GM23338 (cell line): Measurements from ENCODE around the gene ITPR3. TPM values are rescaled to one million over a fixed set of nuclear protein-coding genes. Genes with fewer than 3 reads are reported as not detected.

Source experiments
- ATAC-seq: fragments of 200-7000 bp; cut with Tn5 transposase; 3 replicates; pipeline ENCODE4 v1.9.1; 2020
- DNase-seq: peaks from one replicate; pipeline ENCODE4 v3.0.0-alpha.2; 2015; ENCODE audit warnings: low spot score
- H2AFZ ChIP-seq: fragments of 200-600 bp; sonication (generic); 2 replicates; pipeline ENCODE4 v1.8.0; 2016; ENCODE audit warnings: antibody characterized with exemption, mild to moderate bottlenecking, moderate library complexity
- H3F3A ChIP-seq: fragments of 200-600 bp; sonication (generic); replicated peaks from 2 replicates; pipeline ENCODE4 v1.8.0; 2017; ENCODE audit warnings: antibody characterized with exemption, mixed run types, low read depth
- H3K27ac ChIP-seq: fragments of 200-600 bp; sonication (generic); 2 replicates; pipeline ENCODE4 v1.6.1; 2016; ENCODE audit warnings: low read depth
- H3K27me3 ChIP-seq: fragments of 200-600 bp; sonication (generic); 2 replicates; pipeline ENCODE4 v1.8.0; 2016; ENCODE audit warnings: mild to moderate bottlenecking, mixed run types, moderate library complexity; ENCODE audit not compliant: insufficient read depth
- H3K36me3 ChIP-seq: fragments of 200-600 bp; sonication (generic); 2 replicates; pipeline ENCODE4 v1.8.0; 2016; ENCODE audit warnings: mild to moderate bottlenecking; ENCODE audit not compliant: insufficient read depth
- H3K4me1 ChIP-seq: fragments of 200-600 bp; sonication (generic); 2 replicates; pipeline ENCODE4 v1.8.0; 2016; ENCODE audit warnings: mild to moderate bottlenecking, moderate library complexity; ENCODE audit not compliant: insufficient read depth
- H3K4me2 ChIP-seq: fragments of 200-600 bp; sonication (generic); 2 replicates; pipeline ENCODE4 v1.7.1; 2017; ENCODE audit warnings: mixed run types
- H3K4me3 ChIP-seq: fragments of 200-600 bp; sonication (generic); 2 replicates; pipeline ENCODE4 v1.6.1; 2016; ENCODE audit warnings: mixed run types
- H3K79me2 ChIP-seq: fragments of 200-600 bp; sonication (generic); replicated peaks from 2 replicates; pipeline ENCODE4 v1.8.0; 2017; ENCODE audit warnings: mild to moderate bottlenecking; ENCODE audit not compliant: insufficient read depth
- H3K9me2 ChIP-seq: fragments of 200-600 bp; sonication (generic); 2 replicates; pipeline ENCODE4 v1.8.0; 2017; ENCODE audit not compliant: insufficient read depth
- H4K20me1 ChIP-seq: fragments of 200-600 bp; sonication (generic); replicated peaks from 2 replicates; pipeline ENCODE4 v1.8.0; 2017; ENCODE audit warnings: mild to moderate bottlenecking; ENCODE audit not compliant: insufficient read depth
- H3K27ac Mint-ChIP-seq: 2 replicates; pipeline ENCODE4 v1.8.0; 2020; ENCODE audit warnings: inconsistent platforms, mild to moderate bottlenecking, moderate library complexity, mixed read lengths
- H3K27me3 Mint-ChIP-seq: 3 replicates; pipeline ENCODE4 v1.8.0; 2022; ENCODE audit warnings: low read depth, mild to moderate bottlenecking, moderate library complexity, mixed read lengths, inconsistent platforms; ENCODE audit not compliant: insufficient read depth, poor library complexity
- H3K36me3 Mint-ChIP-seq: 3 replicates; pipeline ENCODE4 v1.8.0; 2021; ENCODE audit warnings: low read depth, mild to moderate bottlenecking, inconsistent platforms, moderate library complexity, mixed read lengths
- H3K4me1 Mint-ChIP-seq: 3 replicates; pipeline ENCODE4 v1.8.0; 2020; ENCODE audit warnings: mild to moderate bottlenecking, inconsistent platforms, mixed read lengths
- H3K4me3 Mint-ChIP-seq: 3 replicates; pipeline ENCODE4 v1.8.0; 2021; ENCODE audit warnings: moderate library complexity, mild to moderate bottlenecking, inconsistent platforms, mixed read lengths
- H3K9me3 Mint-ChIP-seq: 3 replicates; pipeline ENCODE4 v1.8.0; 2020; ENCODE audit warnings: moderate library complexity, mild to moderate bottlenecking, inconsistent platforms, mixed read lengths
- CREB1 ChIP-seq: fragments of 250-450 bp; sonication (Bioruptor Pico); IDR thresholded peaks from 2 replicates; pipeline ENCODE4 v1.5.0; 2020; ENCODE audit warnings: low read depth, mild to moderate bottlenecking, moderate library complexity
- EZH2 ChIP-seq: fragments of 200-600 bp; sonication (generic); IDR thresholded peaks from one replicate; pipeline ENCODE4 v1.8.0; 2017; ENCODE audit warnings: antibody characterized with exemption, mild to moderate bottlenecking, low read depth; ENCODE audit not compliant: unreplicated experiment
- EZH2phosphoT487 ChIP-seq: fragments of 200-600 bp; sonication (generic); IDR thresholded peaks from one replicate; pipeline ENCODE4 v1.8.1; 2018; ENCODE audit warnings: antibody characterized with exemption; ENCODE audit not compliant: unreplicated experiment
- JUNB ChIP-seq: IDR thresholded peaks from one replicate; pipeline ENCODE4 v1.6.1; 2016; ENCODE audit warnings: antibody characterized with exemption; ENCODE audit not compliant: unreplicated experiment
- NANOG ChIP-seq: IDR thresholded peaks from 2 replicates; pipeline ENCODE4 v1.6.1; 2016; ENCODE audit warnings: antibody characterized with exemption, borderline replicate concordance
- POLR2AphosphoS5 ChIP-seq: IDR thresholded peaks from 2 replicates; pipeline ENCODE4 v1.6.1; 2016; ENCODE audit warnings: antibody characterized with exemption, low read depth
- STAT1 ChIP-seq: IDR thresholded peaks from one replicate; pipeline ENCODE4 v1.6.1; 2016; ENCODE audit warnings: antibody characterized with exemption; ENCODE audit not compliant: unreplicated experiment
- ZNF114 ChIP-seq: fragments of 250-450 bp; sonication (Bioruptor Pico); IDR thresholded peaks from 2 replicates; pipeline ENCODE4 v1.5.0; 2020; ENCODE audit warnings: mild to moderate bottlenecking, moderate library complexity
- ZNF331 ChIP-seq: fragments of 250-450 bp; sonication (Bioruptor Pico); IDR thresholded peaks from 2 replicates; pipeline ENCODE4 v1.5.0; 2020; ENCODE audit warnings: low read depth, mild to moderate bottlenecking, moderate library complexity
- polyA plus RNA-seq: library from polyadenylated mRNA; unstranded; fragments of >200 nt; fragmentation: Nextera tagmentation; extraction: Ambion mirVana; gene quantifications from 2 replicates; pipeline ENCODE4 v1.2.1, GENCODE V29; 2016
- total RNA-seq: library from RNA; depleted of rRNA; stranded (reverse); fragments of >200 nt; shearing (Covaris generic); gene quantifications from 2 replicates; pipeline ENCODE4 v1.2.3, GENCODE V29; 2014
- TF ChIP-seq, protein P1 (sequence below): IDR thresholded peaks from one replicate; pipeline ENCODE4 v1.6.1; 2018; ENCODE audit warnings: antibody characterized with exemption; ENCODE audit not compliant: unreplicated experiment
- TF ChIP-seq, protein P2 (sequence below): fragments of 250-450 bp; sonication (Bioruptor Pico); IDR thresholded peaks from 2 replicates; pipeline ENCODE4 v1.5.0; 2020; ENCODE audit warnings: mild to moderate bottlenecking, moderate library complexity
- TF ChIP-seq, protein P3 (sequence below): IDR thresholded peaks from 2 replicates; pipeline ENCODE4 v1.6.1; 2016; ENCODE audit warnings: antibody characterized with exemption
- TF ChIP-seq, protein P4 (sequence below), 2 experiments: fragments of 200-600 bp in 1 of 2; sonication (generic) in 1 of 2; conservative IDR thresholded peaks; 2 replicates each; pipeline versions ENCODE4 v1.5.1 to v1.6.1; 2016 to 2017; ENCODE audit warnings: antibody characterized with exemption in 2 of 2, low read depth in 2 of 2, mild to moderate bottlenecking in 2 of 2, moderate library complexity in 1 of 2

Gene ITPR3
- total and polyA plus RNA-seq, 2 experiments from 2014 or later, result 7.3 to 31.9 TPM

DNA sequence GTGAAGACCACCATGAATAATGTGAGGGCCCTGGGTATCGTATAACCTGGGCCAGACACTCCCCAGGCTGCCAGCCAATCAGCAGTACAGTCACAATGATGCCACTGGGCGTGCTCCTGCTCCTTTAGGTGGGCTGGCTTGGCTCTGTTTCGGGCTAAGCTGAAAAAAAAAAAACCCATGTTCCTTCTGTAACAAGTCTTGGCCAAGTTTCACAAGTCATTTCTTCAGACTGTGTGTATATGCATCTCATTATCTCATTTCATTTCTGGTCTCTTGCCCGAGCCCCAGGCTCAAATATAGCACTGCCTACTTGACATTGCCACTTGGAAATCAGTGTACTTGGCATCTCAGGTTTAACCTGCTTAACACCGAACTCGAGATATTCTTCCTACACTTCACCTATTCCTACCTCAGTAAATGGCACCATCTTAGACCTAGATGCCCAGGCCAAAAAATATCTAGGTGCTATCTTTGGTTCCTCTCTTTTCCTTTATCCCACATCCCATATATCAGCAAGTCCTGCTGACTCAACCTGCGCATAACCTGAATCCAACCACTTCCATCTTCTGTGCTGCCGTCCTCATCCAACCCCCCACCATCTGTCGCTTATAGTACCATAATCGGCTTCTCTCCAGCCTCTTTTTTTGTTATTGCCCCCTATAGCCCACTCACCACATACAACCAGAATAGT is 88.6 kb downstream of the ITPR3 start:
- H3K4me1 ChIP-seq, result peaks cover 10% of the 10 kb centered on the region
- peaks cover 11% of the 10 kb centered on the region for H3K27me3 Mint-ChIP-seq
- H3K9me2 ChIP-seq, result no peaks in the 10 kb centered on the region
- peak overlapping the region; percentile 36; the same call in 1 of the 2 replicates for H3K27ac Mint-ChIP-seq
- no peaks in the 10 kb centered on the region; the same call in 1 of the 2 replicates for H3F3A ChIP-seq
- H3K36me3 Mint-ChIP-seq, result peaks cover 40% of the 10 kb centered on the region
- peak overlapping the region; percentile 31; the same call in 2 of the 3 replicates for H3K4me3 Mint-ChIP-seq
- H2AFZ ChIP-seq, result no peak overlapping the region
- peaks cover 45% of the 10 kb centered on the region for H3K4me1 Mint-ChIP-seq
- H3K36me3 ChIP-seq, result peaks cover 21% of the 10 kb centered on the region
- H3K4me2 ChIP-seq, result peak overlapping the region; percentile 80; the same call in 1 of the 2 replicates
- peaks cover 13% of the 10 kb centered on the region for H3K79me2 ChIP-seq
- H3K9me3 Mint-ChIP-seq, result no peaks in the 10 kb centered on the region
- DNase-seq, result no peak
- no peaks in the 10 kb centered on the region for H3K27me3 ChIP-seq
- H4K20me1 ChIP-seq, result peaks cover 23% of the 10 kb centered on the region
- TF ChIP-seq, protein P1, sequence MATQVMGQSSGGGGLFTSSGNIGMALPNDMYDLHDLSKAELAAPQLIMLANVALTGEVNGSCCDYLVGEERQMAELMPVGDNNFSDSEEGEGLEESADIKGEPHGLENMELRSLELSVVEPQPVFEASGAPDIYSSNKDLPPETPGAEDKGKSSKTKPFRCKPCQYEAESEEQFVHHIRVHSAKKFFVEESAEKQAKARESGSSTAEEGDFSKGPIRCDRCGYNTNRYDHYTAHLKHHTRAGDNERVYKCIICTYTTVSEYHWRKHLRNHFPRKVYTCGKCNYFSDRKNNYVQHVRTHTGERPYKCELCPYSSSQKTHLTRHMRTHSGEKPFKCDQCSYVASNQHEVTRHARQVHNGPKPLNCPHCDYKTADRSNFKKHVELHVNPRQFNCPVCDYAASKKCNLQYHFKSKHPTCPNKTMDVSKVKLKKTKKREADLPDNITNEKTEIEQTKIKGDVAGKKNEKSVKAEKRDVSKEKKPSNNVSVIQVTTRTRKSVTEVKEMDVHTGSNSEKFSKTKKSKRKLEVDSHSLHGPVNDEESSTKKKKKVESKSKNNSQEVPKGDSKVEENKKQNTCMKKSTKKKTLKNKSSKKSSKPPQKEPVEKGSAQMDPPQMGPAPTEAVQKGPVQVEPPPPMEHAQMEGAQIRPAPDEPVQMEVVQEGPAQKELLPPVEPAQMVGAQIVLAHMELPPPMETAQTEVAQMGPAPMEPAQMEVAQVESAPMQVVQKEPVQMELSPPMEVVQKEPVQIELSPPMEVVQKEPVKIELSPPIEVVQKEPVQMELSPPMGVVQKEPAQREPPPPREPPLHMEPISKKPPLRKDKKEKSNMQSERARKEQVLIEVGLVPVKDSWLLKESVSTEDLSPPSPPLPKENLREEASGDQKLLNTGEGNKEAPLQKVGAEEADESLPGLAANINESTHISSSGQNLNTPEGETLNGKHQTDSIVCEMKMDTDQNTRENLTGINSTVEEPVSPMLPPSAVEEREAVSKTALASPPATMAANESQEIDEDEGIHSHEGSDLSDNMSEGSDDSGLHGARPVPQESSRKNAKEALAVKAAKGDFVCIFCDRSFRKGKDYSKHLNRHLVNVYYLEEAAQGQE, result no peak
- TF ChIP-seq, protein P2, sequence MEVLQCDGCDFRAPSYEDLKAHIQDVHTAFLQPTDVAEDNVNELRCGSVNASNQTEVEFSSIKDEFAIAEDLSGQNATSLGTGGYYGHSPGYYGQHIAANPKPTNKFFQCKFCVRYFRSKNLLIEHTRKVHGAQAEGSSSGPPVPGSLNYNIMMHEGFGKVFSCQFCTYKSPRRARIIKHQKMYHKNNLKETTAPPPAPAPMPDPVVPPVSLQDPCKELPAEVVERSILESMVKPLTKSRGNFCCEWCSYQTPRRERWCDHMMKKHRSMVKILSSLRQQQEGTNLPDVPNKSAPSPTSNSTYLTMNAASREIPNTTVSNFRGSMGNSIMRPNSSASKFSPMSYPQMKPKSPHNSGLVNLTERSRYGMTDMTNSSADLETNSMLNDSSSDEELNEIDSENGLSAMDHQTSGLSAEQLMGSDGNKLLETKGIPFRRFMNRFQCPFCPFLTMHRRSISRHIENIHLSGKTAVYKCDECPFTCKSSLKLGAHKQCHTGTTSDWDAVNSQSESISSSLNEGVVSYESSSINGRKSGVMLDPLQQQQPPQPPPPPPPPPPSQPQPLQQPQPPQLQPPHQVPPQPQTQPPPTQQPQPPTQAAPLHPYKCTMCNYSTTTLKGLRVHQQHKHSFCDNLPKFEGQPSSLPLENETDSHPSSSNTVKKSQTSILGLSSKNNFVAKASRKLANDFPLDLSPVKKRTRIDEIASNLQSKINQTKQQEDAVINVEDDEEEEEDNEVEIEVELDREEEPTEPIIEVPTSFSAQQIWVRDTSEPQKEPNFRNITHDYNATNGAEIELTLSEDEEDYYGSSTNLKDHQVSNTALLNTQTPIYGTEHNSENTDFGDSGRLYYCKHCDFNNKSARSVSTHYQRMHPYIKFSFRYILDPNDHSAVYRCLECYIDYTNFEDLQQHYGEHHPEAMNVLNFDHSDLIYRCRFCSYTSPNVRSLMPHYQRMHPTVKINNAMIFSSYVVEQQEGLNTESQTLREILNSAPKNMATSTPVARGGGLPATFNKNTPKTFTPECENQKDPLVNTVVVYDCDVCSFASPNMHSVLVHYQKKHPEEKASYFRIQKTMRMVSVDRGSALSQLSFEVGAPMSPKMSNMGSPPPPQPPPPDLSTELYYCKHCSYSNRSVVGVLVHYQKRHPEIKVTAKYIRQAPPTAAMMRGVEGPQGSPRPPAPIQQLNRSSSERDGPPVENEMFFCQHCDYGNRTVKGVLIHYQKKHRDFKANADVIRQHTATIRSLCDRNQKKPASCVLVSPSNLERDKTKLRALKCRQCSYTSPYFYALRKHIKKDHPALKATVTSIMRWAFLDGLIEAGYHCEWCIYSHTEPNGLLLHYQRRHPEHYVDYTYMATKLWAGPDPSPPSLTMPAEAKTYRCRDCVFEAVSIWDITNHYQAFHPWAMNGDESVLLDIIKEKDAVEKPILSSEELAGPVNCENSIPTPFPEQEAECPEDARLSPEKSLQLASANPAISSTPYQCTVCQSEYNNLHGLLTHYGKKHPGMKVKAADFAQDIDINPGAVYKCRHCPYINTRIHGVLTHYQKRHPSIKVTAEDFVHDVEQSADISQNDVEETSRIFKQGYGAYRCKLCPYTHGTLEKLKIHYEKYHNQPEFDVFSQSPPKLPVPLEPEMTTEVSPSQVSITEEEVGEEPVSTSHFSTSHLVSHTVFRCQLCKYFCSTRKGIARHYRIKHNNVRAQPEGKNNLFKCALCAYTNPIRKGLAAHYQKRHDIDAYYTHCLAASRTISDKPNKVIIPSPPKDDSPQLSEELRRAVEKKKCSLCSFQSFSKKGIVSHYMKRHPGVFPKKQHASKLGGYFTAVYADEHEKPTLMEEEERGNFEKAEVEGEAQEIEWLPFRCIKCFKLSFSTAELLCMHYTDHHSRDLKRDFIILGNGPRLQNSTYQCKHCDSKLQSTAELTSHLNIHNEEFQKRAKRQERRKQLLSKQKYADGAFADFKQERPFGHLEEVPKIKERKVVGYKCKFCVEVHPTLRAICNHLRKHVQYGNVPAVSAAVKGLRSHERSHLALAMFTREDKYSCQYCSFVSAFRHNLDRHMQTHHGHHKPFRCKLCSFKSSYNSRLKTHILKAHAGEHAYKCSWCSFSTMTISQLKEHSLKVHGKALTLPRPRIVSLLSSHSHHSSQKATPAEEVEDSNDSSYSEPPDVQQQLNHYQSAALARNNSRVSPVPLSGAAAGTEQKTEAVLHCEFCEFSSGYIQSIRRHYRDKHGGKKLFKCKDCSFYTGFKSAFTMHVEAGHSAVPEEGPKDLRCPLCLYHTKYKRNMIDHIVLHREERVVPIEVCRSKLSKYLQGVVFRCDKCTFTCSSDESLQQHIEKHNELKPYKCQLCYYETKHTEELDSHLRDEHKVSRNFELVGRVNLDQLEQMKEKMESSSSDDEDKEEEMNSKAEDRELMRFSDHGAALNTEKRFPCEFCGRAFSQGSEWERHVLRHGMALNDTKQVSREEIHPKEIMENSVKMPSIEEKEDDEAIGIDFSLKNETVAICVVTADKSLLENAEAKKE (CRISPR knock-in tag), result no peak
- TF ChIP-seq ZNF331 (no peak), JUNB (no peak), EZH2 (no peak), EZH2phosphoT487 (no peak), NANOG (no peak), POLR2AphosphoS5 (no peak), ZNF114 (no peak), STAT1 (no peak), CREB1 (CRISPR knock-in tag) (no peak)
- TF ChIP-seq, protein P3, sequence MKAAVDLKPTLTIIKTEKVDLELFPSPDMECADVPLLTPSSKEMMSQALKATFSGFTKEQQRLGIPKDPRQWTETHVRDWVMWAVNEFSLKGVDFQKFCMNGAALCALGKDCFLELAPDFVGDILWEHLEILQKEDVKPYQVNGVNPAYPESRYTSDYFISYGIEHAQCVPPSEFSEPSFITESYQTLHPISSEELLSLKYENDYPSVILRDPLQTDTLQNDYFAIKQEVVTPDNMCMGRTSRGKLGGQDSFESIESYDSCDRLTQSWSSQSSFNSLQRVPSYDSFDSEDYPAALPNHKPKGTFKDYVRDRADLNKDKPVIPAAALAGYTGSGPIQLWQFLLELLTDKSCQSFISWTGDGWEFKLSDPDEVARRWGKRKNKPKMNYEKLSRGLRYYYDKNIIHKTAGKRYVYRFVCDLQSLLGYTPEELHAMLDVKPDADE, result no peak
- TF ChIP-seq, protein P4, sequence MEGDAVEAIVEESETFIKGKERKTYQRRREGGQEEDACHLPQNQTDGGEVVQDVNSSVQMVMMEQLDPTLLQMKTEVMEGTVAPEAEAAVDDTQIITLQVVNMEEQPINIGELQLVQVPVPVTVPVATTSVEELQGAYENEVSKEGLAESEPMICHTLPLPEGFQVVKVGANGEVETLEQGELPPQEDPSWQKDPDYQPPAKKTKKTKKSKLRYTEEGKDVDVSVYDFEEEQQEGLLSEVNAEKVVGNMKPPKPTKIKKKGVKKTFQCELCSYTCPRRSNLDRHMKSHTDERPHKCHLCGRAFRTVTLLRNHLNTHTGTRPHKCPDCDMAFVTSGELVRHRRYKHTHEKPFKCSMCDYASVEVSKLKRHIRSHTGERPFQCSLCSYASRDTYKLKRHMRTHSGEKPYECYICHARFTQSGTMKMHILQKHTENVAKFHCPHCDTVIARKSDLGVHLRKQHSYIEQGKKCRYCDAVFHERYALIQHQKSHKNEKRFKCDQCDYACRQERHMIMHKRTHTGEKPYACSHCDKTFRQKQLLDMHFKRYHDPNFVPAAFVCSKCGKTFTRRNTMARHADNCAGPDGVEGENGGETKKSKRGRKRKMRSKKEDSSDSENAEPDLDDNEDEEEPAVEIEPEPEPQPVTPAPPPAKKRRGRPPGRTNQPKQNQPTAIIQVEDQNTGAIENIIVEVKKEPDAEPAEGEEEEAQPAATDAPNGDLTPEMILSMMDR (conservative IDR thresholded peaks at IDR 0.05; ENCODE audit: low read depth in 2 of 2), result no peak
- peak overlapping the region; percentile 74; the same call in 1 of the 2 replicates for H3K4me3 ChIP-seq
- no peak overlapping the region for H3K27ac ChIP-seq
- no peak for ATAC-seq
